Stimulated activated CD4-positive, alpha-beta T cell treated with anti-CD3 and anti-CD28 coated beads, Interleukin-1b, Interleukin-23, amount 100 ng/mL, for 48 hours (primary cell): ENCODE results near the gene TMEM245.
"Not testable (repeated sequence)": the region's sequence is repeated elsewhere in the genome, so short reads cannot be mapped to it uniquely, and the experiment has no call there.

Experiments
- DNase-seq: peaks from one replicate; pipeline ENCODE4 v3.0.0-alpha.2; 2020

Gene TMEM245

DNA sequence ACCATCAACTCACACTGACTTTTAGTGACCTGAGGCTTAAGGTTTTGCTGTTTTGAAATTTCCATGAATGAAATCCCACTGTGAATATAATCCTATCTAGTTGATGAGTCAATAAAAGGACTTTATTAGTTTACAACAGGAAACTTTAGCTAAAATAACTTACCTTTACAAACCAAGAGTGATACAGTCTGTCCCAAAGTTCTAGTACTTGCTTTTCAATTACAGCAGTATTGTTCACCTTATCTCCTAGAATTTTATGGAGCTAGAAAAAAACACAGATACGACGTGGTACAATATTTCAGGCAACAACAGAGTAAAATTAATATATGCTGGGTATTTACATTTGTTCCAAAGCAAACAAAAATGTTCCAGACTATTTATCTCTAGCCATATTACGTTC is 59.6 kb downstream of the TMEM245 start:
- no peak for DNase-seq

GRCh38 chr9:109053121-109053520 is 66.6 kb downstream of the TMEM245 start:
- not testable (repeated sequence) for DNase-seq

DNA sequence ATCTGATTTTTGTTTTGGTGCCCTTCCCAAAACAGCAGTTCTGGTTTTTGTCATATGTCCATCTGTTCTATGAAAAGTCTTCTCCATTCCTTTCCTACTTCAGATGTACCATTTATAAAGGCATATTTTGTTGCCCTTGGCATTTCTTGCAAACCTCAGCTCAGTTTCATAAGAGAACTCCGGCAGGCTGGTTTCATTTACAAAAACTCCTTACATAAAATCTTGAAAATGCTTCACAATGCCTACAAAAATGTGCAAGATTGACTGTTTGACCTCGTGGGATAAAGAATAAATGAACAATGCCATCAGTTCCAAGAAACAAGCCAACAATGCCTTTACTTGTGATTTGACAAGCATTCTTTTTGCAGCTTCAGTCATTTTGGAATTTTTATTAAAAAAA is 67.3 kb downstream of the TMEM245 start:
- DNase-seq = no peak

GRCh38 chr9:109051733-109052132 is 68.0 kb downstream of the TMEM245 start:
- no peak for DNase-seq

- DNase-seq = no peak
Observed at GRCh38 chr9:109050444-109050843, 69.3 kb downstream of the TMEM245 start.

GRCh38 chr9:109048822-109049221 is 70.9 kb downstream of the TMEM245 start:
- DNase-seq = no peak

DNA sequence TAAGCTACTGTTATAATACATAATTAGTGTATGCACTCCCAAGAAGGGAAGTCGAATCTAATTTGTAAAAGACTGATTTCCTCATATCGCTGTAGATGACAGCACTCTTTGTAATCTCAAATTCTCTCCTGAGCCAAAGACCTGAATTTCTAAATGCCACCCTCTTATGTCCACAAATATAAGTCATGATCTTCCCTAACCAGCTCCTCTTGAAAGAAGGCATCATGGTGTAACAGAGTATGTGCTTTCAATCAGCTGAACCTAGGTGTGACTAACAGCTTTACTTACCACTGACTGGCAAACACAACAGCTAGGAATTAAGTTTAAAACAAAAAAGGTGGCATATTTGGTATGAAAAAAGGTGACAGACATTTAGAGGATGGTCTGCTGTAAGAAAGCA is 72.5 kb downstream of the TMEM245 start:
- no peak for DNase-seq

DNA sequence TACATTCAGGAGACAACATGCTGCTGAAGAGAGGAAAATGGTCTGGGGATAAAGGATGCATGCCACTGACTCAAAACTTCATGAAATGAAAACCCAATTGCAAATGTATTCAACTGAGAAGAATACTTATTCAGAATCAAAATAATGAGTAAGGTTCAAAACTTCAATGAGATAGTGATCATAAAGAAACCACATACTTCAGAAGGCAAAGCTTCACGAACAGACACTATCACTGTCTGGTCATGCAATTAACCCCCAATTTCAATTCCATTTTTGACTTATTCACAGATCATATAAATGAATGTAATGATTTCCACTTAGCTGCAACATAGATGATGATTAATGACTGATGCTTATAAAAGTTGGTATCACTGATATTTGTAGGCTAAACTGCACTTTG is 73.4 kb downstream of the TMEM245 start:
- DNase-seq = no peak

DNA sequence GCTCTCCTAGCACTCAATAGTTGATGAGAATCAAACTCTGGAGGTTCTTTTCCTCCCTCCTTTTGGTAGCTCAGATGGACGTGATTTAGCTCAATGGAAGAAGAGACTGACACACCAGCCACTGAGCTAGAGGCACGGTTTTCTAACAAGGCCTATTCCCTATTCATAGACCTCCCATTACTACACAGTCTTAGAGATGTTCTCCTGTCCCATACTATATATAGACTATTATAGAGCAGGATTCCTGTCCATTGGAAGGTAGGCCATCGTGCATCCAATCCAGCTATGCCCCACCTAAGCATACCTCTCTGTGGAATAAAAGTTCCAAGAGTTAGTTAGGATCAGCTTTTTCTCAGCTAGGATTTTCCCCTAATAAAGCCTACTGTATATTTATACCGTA is 76.2 kb downstream of the TMEM245 start:
- DNase-seq = no peak

DNA sequence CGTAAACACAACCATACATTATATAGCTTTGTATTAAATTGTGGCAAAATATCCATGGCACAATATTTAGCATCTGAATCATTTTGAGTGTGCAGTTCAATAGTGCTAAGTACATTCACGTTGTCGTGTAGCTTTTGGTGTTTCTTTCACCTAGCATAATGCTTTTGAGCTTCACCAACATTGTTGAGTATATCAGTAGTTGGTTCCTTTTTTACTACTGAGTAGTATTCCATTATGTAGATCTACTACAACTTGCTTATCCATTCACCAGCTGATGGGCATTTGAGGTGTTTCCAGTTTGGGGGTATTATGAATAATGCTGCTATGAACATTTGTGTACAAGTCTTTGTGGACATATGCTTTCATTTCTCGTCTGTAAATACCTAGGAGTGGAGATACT is 79.2 kb downstream of the TMEM245 start:
- DNase-seq = no peak

DNA sequence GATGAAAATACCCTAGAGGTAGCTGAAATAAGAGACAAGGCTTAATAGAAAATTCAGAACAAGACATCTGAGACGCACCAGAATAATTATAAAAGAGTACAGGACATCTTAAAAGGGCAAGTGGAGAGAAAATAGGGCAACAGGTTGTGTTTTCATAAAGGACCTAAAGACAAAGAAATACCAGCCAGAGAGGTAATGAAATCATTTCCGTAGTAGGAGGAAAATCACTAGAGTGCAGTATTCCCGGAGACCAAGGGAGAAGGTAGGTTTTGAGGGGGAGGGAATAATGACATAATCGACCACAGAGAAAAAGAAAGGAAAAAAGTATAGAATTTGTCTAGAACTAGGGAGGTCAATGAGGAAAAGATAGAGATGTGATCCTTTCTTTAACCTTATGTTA is 80.2 kb downstream of the TMEM245 start:
- no peak for DNase-seq

GRCh38 chr9:109037946-109038715 is 81.6 kb downstream of the TMEM245 start:
- DNase-seq = no peak

- no peak for DNase-seq
Observed at GRCh38 chr9:109036744-109037680, 82.7 kb downstream of the TMEM245 start.

DNA sequence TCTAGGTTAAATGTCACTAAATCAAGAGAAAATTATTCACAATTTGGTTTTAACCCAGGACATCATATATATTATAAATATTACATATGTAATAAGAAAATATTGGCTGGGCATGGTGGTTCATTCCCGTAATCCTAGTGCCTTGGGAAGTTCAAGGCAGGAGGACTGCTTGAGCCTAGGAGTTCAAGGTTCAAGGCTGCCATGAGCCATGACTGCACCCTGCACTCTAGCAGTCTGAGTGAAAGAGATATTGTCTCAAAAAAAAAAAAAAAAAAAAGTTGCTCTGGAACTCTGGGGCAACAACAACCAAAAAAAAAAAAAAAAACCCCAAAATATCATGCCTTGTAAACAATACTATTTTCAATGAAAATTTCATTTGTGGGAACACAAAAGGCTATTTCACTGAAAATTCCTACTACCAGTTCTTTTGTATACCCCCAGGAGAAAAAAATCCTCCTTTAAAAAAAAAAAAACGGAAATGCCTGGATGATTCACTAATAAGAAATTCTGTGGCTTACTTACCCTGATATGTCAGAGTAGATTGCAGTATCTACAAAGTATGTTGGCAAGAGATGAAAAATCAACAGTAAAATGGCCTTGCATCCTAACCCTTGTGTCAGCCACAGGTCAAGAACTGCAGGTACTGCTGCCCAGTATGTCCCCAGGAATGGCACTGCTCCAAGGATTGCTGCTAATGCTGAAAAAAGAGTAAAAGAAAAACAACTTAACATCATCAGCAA is 83.9 kb downstream of the TMEM245 start:
- no peak for DNase-seq

GRCh38 chr9:109033941-109034700 is 85.6 kb downstream of the TMEM245 start:
- no peak for DNase-seq

GRCh38 chr9:109031241-109031640 is 88.5 kb downstream of the TMEM245 start:
- no peak for DNase-seq

GRCh38 chr9:109030426-109030825 is 89.3 kb downstream of the TMEM245 start:
- no peak for DNase-seq

DNA sequence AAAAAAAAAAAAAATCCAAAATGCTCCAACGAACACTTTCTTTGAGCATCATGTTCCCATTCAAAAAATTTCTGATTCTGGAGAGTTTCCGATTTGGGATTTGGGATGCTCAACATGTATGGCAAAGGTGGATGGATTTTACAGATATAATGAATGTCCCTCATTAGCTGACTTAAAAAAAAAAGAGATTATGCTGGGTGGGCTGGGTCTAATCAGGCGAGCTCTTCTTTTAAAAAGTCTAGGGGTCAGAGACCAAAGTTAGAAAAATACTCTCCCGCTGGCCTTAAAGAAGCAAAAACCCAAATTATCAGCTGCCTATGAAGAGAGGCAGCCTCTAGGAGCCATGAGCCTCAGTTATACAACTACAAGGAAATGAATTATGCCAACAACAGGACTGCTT is 91.3 kb downstream of the TMEM245 start:
- DNase-seq = no peak

DNA sequence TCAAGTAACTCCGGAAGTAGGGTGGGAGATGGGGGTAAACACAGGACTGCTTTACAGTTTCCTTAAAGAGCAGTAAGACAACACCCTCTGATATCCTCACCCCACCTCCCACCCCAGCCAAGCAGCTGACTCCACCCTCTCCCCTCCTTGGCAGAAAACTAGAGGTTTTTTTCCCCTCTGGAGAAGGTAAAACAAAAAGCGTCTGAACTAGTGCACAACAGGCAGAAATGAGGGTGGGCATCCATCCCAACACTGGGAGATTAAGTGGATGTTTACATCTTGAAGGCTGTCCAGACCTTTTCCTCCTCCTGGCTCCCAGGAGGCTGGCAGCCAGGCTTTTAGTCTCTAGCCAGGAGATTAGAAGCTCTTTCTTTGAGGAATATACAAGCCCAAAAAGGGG is 92.6 kb downstream of the TMEM245 start:
- DNase-seq = no peak

DNA sequence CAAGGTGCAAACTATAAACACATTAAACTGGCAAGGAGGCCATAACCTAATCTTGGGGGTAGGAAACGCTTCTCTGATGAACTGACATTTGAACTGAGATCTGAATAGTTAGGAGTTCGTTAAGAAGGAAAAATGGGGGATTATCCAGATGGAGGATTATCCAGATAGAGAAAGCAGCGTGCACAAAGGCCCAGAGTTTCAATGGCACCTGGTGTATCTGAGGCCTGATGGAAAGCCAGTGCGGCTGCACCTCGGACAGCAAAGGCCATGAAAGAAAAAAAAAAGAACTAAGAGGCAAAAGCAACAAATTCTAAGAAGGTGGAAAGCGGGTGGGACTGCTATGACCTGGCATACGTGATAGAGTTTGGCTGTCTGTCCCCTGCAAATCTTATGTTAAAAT is 93.4 kb downstream of the TMEM245 start:
- DNase-seq = no peak

GRCh38 chr9:109022873-109023272 is 96.9 kb downstream of the TMEM245 start:
- no peak for DNase-seq
